ENCODE data around the gene RGS8. TPM values are rescaled to one million over a fixed set of nuclear protein-coding genes. Genes with fewer than 3 reads are reported as not detected.

Gene RGS8
- polyA plus RNA-seq, 3 donors: not detected

GRCh38 chr1:182666706-182667105, 17.7 kb downstream of the RGS8 start:
- Mint-ChIP-seq H3K9me3 (peaks cover 0 to 6% (median 0%) of the 10 kb centered on the region in 7 donors), H3K27me3 (ENCODE audit: low read depth in 3 of 3) (peaks cover 7 to 20% (median 17%) of the 10 kb centered on the region in 3 donors), H3K4me1 (no peaks in the 10 kb centered on the region), H3K4me3 (no peak overlapping the region), H3K36me3 (no peaks in the 10 kb centered on the region), H3K27ac (no peak overlapping the region)
- H3K9me3 ChIP-seq (replicated peaks in 1 of 2; ENCODE audit: control insufficient read depth in 1 of 2, insufficient read depth in 1 of 2, low read length in 2 of 2): no peaks in the 10 kb centered on the region
- H3K4me3 ChIP-seq (replicated peaks in 1 of 3; ENCODE audit: low read depth in 2 of 3, low read length in 3 of 3): no peak overlapping the region
- H3K4me1 ChIP-seq (ENCODE audit: control insufficient read depth in 1 of 2, insufficient read depth in 2 of 2, low read length in 2 of 2): no peaks in the 10 kb centered on the region
- H4K20me1 ChIP-seq (ENCODE audit: insufficient read depth, low read length): no peaks in the 10 kb centered on the region
- H3K36me3 ChIP-seq (replicated peaks in 1 of 2; ENCODE audit: control insufficient read depth in 1 of 2, insufficient read depth in 2 of 2, low read length in 2 of 2): no peaks in the 10 kb centered on the region
- H3K4me2 ChIP-seq (replicated peaks; ENCODE audit: extremely low read depth, low read length, poor library complexity, severe bottlenecking): no peak overlapping the region
- H3K9ac ChIP-seq (ENCODE audit: insufficient read depth, low read length, poor library complexity, severe bottlenecking): no peak overlapping the region
- H3K27ac ChIP-seq (ENCODE audit: low read depth in 1 of 2, low read length in 2 of 2): no peak overlapping the region
- H3K27me3 ChIP-seq (ENCODE audit: control insufficient read depth in 2 of 2, insufficient read depth in 2 of 2, low read length in 2 of 2): peaks cover 0 to 5% of the 10 kb centered on the region in 2 donors
- TF ChIP-seq CTCF (IDR thresholded peaks at IDR 0.05): no peak
- 76% methylated on average over 7 of the region's 9 CpGs for WGBS (ENCODE audit: insufficient coverage)
- intact Hi-C loops (cut with micrococcal nuclease): no loop called here
- no peaks in the 10 kb centered on the region for H3K79me2 ChIP-seq (ENCODE audit: insufficient read depth, low read length)
- no peak overlapping the region for H2AFZ ChIP-seq (ENCODE audit: insufficient read depth, low read depth, low read length, poor library complexity, severe bottlenecking)
- DNase-seq: no peak

GRCh38 chr1:182664296-182664695, 20.1 kb downstream of the RGS8 start:
- Histone ChIP-seq H3K9me3 (replicated peaks in 1 of 2; ENCODE audit: control insufficient read depth in 1 of 2, insufficient read depth in 1 of 2, low read length in 2 of 2) (no peaks in the 10 kb centered on the region), H3K4me3 (replicated peaks in 1 of 3; ENCODE audit: low read depth in 2 of 3, low read length in 3 of 3) (no peak overlapping the region), H4K20me1 (ENCODE audit: insufficient read depth, low read length) (no peaks in the 10 kb centered on the region), H3K79me2 (ENCODE audit: insufficient read depth, low read length) (no peaks in the 10 kb centered on the region), H3K4me1 (ENCODE audit: control insufficient read depth in 1 of 2, insufficient read depth in 2 of 2, low read length in 2 of 2) (no peaks in the 10 kb centered on the region), H3K27ac (ENCODE audit: low read depth in 1 of 2, low read length in 2 of 2) (no peak overlapping the region), H3K27me3 (ENCODE audit: control insufficient read depth in 2 of 2, insufficient read depth in 2 of 2, low read length in 2 of 2) (peaks cover 0 to 5% of the 10 kb centered on the region in 2 donors), H3K9ac (ENCODE audit: insufficient read depth, low read length, poor library complexity, severe bottlenecking) (no peak overlapping the region), H3K4me2 (replicated peaks; ENCODE audit: extremely low read depth, low read length, poor library complexity, severe bottlenecking) (no peak overlapping the region), H2AFZ (ENCODE audit: insufficient read depth, low read depth, low read length, poor library complexity, severe bottlenecking) (no peak overlapping the region), H3K36me3 (replicated peaks in 1 of 2; ENCODE audit: control insufficient read depth in 1 of 2, insufficient read depth in 2 of 2, low read length in 2 of 2) (no peaks in the 10 kb centered on the region)
- H3K4me3 Mint-ChIP-seq: no peak overlapping the region
- H3K4me1 Mint-ChIP-seq: no peaks in the 10 kb centered on the region
- intact Hi-C loops (cut with micrococcal nuclease): no loop called here
- H3K27me3 Mint-ChIP-seq (ENCODE audit: low read depth in 3 of 3): peaks cover 5 to 20% (median 11%) of the 10 kb centered on the region in 3 donors
- DNase-seq: no peak
- H3K27ac Mint-ChIP-seq: no peak overlapping the region
- TF ChIP-seq CTCF (IDR thresholded peaks at IDR 0.05): no peak
- peaks cover 0 to 4% (median 0%) of the 10 kb centered on the region in 7 donors for H3K9me3 Mint-ChIP-seq
- no peaks in the 10 kb centered on the region for H3K36me3 Mint-ChIP-seq
- no CpG with 5 or more reads among the region's 3 CpGs for WGBS (ENCODE audit: insufficient coverage)
